Neural cell (in vitro differentiated cells): ENCODE data around the gene FAM168B. TPM values are rescaled to one million over a fixed set of nuclear protein-coding genes. Genes with fewer than 3 reads are reported as not detected.

Experiments used
- H2AFZ ChIP-seq: fragments of 200-600, 300-800 bp; sonication (generic), shearing (Covaris generic); 2 replicates; pipeline ENCODE4 v1.6.0; 2014; ENCODE audit warnings: low read depth, mild to moderate bottlenecking, antibody characterized with exemption, low read length, moderate library complexity
- H3F3A ChIP-seq: fragments of 200-600 bp; shearing (Covaris generic); 2 replicates; pipeline ENCODE4 v1.6.1; 2016; ENCODE audit warnings: mild to moderate bottlenecking, moderate library complexity, mixed read lengths, antibody characterized with exemption, low read length; ENCODE audit not compliant: insufficient read depth, poor library complexity, severe bottlenecking
- H3K27ac ChIP-seq: fragments of 200-600, 300-800 bp; sonication (generic), shearing (Covaris generic); 2 replicates; pipeline ENCODE4 v1.5.1; 2014; ENCODE audit warnings: mild to moderate bottlenecking, low read length, moderate library complexity
- H3K27me3 ChIP-seq: fragments of 300-800, 200-600 bp; sonication (generic), shearing (Covaris generic); 2 replicates; pipeline ENCODE4 v1.6.0; 2014; ENCODE audit warnings: mild to moderate bottlenecking, low read depth, low read length, moderate library complexity; ENCODE audit not compliant: insufficient read depth
- H3K36me3 ChIP-seq: fragments of 300-800, 200-600 bp; sonication (generic), shearing (Covaris generic); 2 replicates; pipeline ENCODE4 v1.5.1; 2014; ENCODE audit warnings: mild to moderate bottlenecking, antibody characterized with exemption, low read length, moderate library complexity; ENCODE audit not compliant: insufficient read depth
- H3K4me2 ChIP-seq: fragments of 300-800, 200-600 bp; sonication (generic), shearing (Covaris generic); 2 replicates; pipeline ENCODE4 v1.6.0; 2014; ENCODE audit warnings: mild to moderate bottlenecking, low read length
- H3K4me3 ChIP-seq: fragments of 300-800, 200-600 bp; sonication (generic), shearing (Covaris generic); 2 replicates; pipeline ENCODE4 v1.5.1; 2014; ENCODE audit warnings: mild to moderate bottlenecking, low read length, moderate library complexity
- H3K79me2 ChIP-seq: fragments of 200-600 bp; shearing (Covaris generic); replicated peaks from 2 replicates; pipeline ENCODE4 v1.6.0; 2014; ENCODE audit warnings: mild to moderate bottlenecking, low read length, moderate library complexity; ENCODE audit not compliant: insufficient read depth
- H3K9ac ChIP-seq: fragments of 300-800, 200-600 bp; sonication (generic), shearing (Covaris generic); 2 replicates; pipeline ENCODE4 v1.6.1; 2016; ENCODE audit warnings: mild to moderate bottlenecking, low read length, mixed read lengths
- H3K9me2 ChIP-seq: fragments of 200-600 bp; shearing (Covaris generic); 2 replicates; pipeline ENCODE4 v1.6.1; 2016; ENCODE audit warnings: mild to moderate bottlenecking, low read length, mixed read lengths; ENCODE audit not compliant: insufficient read depth
- H3K9me3 ChIP-seq: fragments of 200-600, 300-800 bp; sonication (generic), shearing (Covaris generic); 2 replicates; pipeline ENCODE4 v1.6.1; 2016; ENCODE audit warnings: mild to moderate bottlenecking, mixed run types, low read length, moderate library complexity, mixed read lengths
- H4K20me1 ChIP-seq: fragments of 200-600 bp; shearing (Covaris generic); 2 replicates; pipeline ENCODE4 v1.6.1; 2016; ENCODE audit warnings: mild to moderate bottlenecking, mixed run types; ENCODE audit not compliant: insufficient read depth
- CTCF ChIP-seq: fragments of 450-650 bp; IDR thresholded peaks from 2 replicates; pipeline ENCODE4 v1.5.1; 2014; ENCODE audit warnings: antibody characterized with exemption, mild to moderate bottlenecking, moderate library complexity; ENCODE audit not compliant: poor library complexity, severe bottlenecking
- EP300 ChIP-seq: fragments of 450-650 bp; conservative IDR thresholded peaks from 2 replicates; pipeline ENCODE4 v1.6.1; 2014; ENCODE audit warnings: antibody characterized with exemption, mild to moderate bottlenecking, moderate library complexity; ENCODE audit not compliant: poor library complexity, severe bottlenecking
- EZH2 ChIP-seq: fragments of 200-600, 300-800 bp; shearing (Covaris generic), sonication (generic); IDR thresholded peaks from 2 replicates; pipeline ENCODE4 v1.6.1; 2014; ENCODE audit warnings: antibody characterized with exemption, low read length, borderline replicate concordance, mild to moderate bottlenecking; ENCODE audit not compliant: insufficient read depth, poor library complexity, severe bottlenecking
- MXI1 ChIP-seq: fragments of 450-650 bp; conservative IDR thresholded peaks from 2 replicates; pipeline ENCODE4 v1.6.1; 2014; ENCODE audit warnings: antibody characterized with exemption, mild to moderate bottlenecking; ENCODE audit not compliant: poor library complexity, severe bottlenecking
- POLR2AphosphoS5 ChIP-seq: IDR thresholded peaks from 2 replicates; pipeline ENCODE4 v1.6.1; 2012
- RAD21 ChIP-seq: fragments of 450-650 bp; conservative IDR thresholded peaks from 2 replicates; pipeline ENCODE4 v1.6.1; 2014; ENCODE audit warnings: antibody characterized with exemption, mild to moderate bottlenecking, moderate library complexity
- REST ChIP-seq: IDR thresholded peaks from 2 replicates; pipeline ENCODE4 v1.6.1; 2012; ENCODE audit warnings: borderline replicate concordance
- SMC3 ChIP-seq: fragments of 450-650 bp; conservative IDR thresholded peaks from 2 replicates; pipeline ENCODE4 v1.6.1; 2014; ENCODE audit warnings: antibody characterized with exemption, mild to moderate bottlenecking, moderate library complexity; ENCODE audit not compliant: poor library complexity
- TAF1 ChIP-seq: IDR thresholded peaks from 2 replicates; pipeline ENCODE4 v1.6.1; 2012; ENCODE audit warnings: low read depth
- polyA plus RNA-seq: library from polyadenylated mRNA; depleted of rRNA; stranded (reverse); fragments of >200 nt; gene quantifications from 2 replicates; pipeline ENCODE4 v1.2.3, GENCODE V29; 2014

FAM168B gene
- polyA plus RNA-seq, 1 donor from 2014 or later, result 162 TPM

GRCh38 chr2:131042148-131042775 is 51.0 kb downstream of the FAM168B start:
- H3K27ac ChIP-seq, result no peak overlapping the region
- H3K36me3 ChIP-seq, result no peaks in the 10 kb centered on the region

More at GRCh38 chr2:131042148-131042775, 51.0 kb downstream of the FAM168B start:
- Histone ChIP-seq H3K79me2 (no peaks in the 10 kb centered on the region), H3K4me3 (no peak overlapping the region), H3K9ac (no peak overlapping the region), H2AFZ (no peak overlapping the region), H3F3A (no peaks in the 10 kb centered on the region), H4K20me1 (no peaks in the 10 kb centered on the region), H3K27me3 (no peaks in the 10 kb centered on the region), H3K9me3 (no peaks in the 10 kb centered on the region), H3K9me2 (no peaks in the 10 kb centered on the region), H3K4me2 (no peak overlapping the region)
- TF ChIP-seq RAD21 (no peak), EP300 (no peak), EZH2 (no peak), REST (no peak), POLR2AphosphoS5 (no peak), MXI1 (no peak), TAF1 (no peak), CTCF (no peak), SMC3 (no peak)
